Activated T-helper 9 cell treated with anti-CD3 and anti-CD28 coated beads, Interleukin-2, amount 50 U/mL, for 16 hours (primary cell): ENCODE results near the gene SPAG6.

ENCODE experiments used
- DNase-seq: peaks from one replicate; pipeline ENCODE4 v3.0.0-alpha.2; 2020; ENCODE audit warnings: low read depth

SPAG6 gene

GRCh38 chr10:22460101-22460500 is 114.8 kb downstream of the SPAG6 start:
- no peak for DNase-seq

- no peak for DNase-seq
Observed at GRCh38 chr10:22460531-22461403, 115.5 kb downstream of the SPAG6 start.

- no peak for DNase-seq
Observed at GRCh38 chr10:22461891-22462290, 116.6 kb downstream of the SPAG6 start.

GRCh38 chr10:22463255-22463654 is 118.0 kb downstream of the SPAG6 start:
- no peak for DNase-seq

GRCh38 chr10:22464966-22465629 is 119.8 kb downstream of the SPAG6 start:
- no peak for DNase-seq

GRCh38 chr10:22466763-22467334 is 121.6 kb downstream of the SPAG6 start:
- DNase-seq: no peak
